Measurements from ENCODE around the gene MT1G.
"Not testable (repeated sequence)": the region's sequence is repeated elsewhere in the genome, so short reads cannot be mapped to it uniquely, and the experiment has no call there.

MT1G gene

DNA sequence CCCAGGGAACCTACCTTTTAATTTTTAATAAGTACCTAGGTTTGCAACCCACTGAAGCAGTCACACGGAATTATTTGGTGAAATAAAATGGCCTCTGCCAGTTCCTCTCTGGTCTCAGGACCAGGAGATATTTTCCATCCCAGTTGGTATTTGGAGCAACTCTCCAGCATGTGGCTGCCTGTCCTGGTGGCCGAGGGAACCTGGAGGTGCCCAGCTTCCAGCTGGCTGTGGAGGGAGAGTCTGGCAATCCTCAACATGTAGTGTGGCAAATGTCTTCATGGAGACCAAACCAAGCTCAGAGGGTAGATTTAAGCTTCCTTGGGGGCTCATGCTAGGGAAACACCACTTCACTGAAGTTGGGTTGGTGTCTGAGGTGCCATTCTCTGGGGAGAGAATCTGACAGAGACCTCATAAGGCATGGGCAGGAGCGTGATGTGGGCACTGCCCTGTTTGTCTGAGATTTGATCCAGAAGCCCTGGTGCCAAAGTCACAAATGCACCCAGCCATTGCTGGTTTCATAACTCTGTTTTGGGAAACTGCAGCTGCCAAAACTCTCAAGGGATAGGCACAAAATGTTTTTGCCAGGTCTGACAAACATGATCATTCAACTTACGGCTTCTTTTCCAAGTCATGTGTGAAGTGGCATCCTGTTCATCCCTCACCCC is 17.2 kb upstream of the MT1G start:
- no peak for DNase-seq (ENCODE audit: low spot score)

DNA sequence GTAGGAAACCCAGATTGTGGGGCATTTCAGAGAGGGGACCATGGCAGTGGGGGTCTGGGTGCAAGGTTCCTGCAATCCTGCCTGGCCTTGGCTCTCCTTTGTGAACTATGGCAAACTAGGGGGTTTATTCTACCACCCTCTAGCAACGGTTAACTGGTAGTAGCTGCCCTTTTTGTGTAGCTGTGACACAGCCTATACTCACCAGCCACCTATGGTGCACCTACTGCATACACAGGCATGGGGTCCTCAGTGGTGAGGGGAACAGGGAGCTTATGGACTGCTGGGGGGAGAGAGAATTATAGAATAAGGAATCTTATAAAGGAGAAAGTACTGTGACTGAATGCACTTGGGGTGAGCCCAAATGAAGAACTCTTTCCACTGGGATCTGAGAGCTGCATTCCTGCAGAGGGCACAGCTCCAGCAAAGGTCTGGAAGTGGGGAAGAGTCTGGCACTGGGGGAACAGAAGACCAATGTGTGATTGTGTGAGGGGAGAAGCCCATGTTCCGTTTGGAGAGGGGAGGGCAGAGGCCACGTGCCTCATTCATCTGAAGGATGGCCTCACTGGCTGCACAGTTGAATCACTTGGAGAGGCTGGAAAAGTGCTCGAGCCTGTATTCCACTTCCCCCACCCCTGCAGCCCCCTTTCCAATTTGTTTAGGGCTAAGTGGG is 16.5 kb upstream of the MT1G start:
- DNase-seq (ENCODE audit: low spot score) = no peak

DNA sequence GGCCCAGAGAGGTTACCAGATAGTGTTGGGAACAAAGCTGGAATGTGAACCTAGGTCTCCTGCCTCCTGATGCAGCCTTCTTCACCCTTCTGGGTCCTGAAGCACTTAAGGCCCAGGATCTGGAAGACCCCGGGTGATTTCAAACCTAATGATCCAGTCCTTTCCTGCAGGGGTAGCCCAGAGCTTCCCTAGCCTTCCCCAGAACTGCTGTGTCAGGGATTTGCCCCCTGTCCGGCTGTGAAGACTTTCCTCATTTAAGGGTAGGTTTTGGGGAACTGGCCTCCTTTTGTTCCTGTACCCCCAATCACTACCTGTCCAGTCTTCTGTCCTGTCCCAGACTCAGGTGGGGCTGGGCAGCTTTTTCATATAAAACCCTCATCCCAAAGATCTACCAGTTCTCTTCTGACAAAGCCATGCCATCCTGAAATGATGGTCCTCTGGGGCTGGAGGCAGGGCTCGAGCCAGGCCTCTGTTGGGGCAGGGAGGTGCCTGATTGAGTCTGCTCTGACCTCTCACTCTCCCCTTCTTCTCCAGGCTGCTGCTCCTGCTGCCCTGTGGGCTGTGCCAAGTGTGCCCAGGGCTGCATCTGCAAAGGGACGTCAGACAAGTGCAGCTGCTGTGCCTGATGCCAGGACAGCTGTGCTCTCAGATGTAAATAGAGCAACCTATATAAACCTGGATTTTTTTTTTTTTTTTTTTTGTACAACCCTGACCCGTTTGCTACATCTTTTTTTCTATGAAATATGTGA is 15.7 kb upstream of the MT1G start:
- DNase-seq (ENCODE audit: low spot score) = no peak

DNA sequence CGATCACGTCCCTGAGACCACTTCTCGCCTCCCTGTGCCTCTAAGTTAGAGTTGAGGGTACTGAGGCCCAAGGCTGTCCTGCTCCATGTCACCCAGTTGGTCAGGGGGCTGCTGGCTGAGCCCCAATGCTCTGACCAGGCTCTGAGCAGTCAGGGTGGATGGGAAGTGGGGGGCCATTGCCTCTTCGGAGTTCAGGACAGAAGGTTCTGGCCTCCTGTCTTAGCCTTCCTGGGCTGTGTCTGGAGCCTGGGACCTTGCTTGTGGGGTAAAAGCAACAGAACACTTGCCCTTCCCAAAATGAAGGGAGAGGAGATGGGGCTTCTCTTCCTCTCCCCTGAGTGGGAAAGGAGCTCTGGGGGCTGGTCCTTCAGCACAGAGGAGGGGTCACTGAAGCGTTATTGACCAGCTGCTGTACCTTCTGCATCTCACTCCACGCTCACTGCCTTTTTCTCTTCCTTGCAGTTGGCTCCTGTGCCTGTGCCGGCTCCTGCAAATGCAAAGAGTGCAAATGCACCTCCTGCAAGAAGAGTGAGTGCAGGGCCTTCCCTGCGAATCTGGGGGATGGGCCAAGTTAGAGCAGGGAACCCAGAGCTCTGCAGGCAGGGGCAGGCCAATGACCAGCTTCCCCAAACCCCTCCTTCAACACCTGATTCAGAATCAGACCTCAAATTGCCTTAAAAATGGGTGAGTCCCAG is 15.0 kb upstream of the MT1G start:
- no peak for DNase-seq (ENCODE audit: low spot score)

DNA sequence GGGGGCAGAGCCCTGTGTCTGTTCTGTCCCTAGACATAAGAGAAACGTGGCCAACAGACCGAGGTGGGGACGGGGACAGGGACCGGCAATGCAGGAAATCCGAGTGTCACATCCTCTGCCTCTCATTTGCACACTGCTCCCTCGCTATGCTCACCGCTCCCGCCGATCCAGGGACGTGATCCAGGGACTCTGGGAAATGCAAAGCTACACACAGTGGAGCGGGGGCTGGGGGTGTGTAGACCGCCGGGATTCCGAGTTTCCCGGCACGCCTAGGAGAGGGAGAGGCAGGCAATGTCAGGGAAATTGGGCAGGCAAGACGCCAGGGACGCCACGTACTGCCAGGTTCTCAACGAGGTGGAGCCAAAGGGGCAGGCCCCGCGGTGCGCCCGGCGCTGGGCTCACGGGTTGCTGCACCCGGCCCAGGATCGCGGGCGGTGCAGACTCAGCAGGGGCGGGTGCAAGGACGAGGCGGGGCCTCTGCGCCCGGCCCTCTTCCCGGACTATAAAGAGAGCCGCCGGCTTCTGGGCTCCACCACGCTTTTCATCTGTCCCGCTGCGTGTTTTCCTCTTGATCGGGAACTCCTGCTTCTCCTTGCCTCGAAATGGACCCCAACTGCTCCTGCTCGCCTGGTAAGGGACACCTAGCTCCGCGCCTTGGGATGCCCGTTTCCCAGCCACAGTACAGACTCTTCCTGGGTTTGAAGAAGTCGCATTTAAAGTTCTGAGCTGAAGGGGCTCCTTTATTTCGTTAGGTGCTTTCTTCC is 14.3 kb upstream of the MT1G start, which contains the start of gene MT1X:
Gene MT1X (plus strand): TSS at position 532 of the 764 bp plus-strand sequence. CDS start 71 bp downstream, at position 603.
- DNase-seq (ENCODE audit: low spot score) = peak; percentile 85

DNA sequence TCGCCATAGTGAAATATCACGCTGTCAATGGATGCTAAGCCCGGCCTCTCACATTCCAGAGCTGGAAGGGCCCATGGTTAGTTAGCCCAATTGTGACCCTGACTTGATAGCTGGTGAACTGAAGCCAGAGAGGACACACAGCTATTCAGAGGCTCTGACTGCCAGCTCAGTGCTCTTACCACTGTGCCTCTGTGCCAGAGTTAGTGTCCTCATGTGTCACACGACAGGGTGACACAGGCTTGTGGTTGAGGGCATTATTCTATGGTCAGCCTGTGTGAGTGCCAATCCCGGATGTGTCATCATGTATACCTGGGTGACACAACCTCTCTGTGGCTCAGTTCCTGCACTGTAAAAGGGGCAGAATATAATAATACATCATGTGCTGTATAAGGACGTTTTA is 12.0 kb upstream of the MT1G start:
- no peak for DNase-seq (ENCODE audit: low spot score)

DNA sequence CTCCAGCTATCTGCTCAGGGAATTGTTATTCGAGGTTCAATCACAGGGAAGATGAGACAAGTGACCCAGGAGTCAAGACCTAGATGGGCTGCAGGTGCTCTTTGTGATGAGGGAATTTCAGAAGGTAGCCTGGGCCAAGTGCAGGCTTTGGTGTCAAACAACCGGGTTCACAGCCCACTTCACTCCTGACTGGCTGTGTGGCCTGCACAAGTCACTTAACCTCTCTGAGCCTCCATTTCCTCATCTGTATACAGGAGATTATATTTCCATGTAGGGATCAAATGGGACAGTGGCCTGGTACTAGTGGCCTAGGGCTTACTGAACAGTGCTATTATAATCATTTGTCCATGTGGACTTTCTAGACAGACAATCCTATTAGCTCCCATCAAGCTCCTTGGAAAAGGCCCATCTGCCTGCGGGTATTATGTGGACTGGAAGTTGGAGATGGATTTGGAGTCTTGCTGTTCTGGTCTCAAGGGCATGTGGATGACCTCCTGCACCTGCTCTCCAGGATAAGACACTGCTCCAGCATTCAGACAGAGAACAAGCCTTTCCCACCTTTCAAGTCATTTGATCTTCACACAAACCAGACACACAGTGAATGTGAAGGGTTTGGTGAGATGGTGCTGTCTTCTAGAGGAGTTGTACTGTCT is 11.3 kb upstream of the MT1G start:
- DNase-seq (ENCODE audit: low spot score) = no peak

DNA sequence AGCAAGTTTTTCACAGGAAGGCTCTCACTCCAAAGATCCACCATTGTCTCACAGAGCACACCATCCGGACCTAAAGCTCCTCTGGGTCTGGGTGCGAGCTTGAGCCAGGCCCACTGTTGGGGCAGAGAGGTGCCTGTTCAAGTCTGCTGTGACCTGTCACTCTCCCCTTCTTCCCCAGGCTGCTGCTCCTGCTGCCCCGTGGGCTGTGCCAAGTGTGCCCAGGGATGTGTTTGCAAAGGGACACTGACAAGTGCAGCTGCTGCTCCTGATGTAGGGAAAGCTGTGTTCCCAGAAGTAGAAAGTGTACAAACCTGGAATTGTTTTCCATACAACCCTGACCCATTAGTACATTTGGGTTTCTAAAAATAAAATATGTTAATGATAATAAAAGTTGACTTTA is 9.6 kb upstream of the MT1G start:
- DNase-seq (ENCODE audit: low spot score) = no peak

DNA sequence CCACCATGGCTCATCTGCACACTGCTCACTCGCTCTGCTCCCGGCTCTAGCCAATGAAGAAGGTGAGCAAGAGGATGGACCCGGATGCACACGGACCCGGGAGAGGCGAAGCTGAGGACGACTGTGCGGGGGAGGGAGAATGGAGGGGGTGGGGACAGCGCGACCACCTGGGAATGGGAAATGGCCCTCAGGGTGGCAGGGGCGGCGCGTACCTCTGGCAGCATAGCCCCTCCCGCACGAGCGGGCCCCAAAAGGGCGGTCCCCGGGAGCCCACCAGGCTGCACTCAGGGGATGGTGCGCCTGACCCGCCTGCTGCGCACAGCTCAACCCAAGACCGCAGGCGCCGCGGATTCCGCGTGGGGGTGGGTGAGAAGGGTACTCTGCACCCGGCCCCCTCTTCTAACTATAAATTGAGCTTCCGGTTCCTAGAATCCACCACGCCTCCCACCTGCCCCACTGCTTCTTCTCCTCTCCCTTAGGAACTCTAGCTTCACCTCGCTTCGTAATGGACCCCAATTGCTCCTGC is 7.9 kb upstream of the MT1G start:
- DNase-seq (ENCODE audit: low spot score) = peak; percentile 16

DNA sequence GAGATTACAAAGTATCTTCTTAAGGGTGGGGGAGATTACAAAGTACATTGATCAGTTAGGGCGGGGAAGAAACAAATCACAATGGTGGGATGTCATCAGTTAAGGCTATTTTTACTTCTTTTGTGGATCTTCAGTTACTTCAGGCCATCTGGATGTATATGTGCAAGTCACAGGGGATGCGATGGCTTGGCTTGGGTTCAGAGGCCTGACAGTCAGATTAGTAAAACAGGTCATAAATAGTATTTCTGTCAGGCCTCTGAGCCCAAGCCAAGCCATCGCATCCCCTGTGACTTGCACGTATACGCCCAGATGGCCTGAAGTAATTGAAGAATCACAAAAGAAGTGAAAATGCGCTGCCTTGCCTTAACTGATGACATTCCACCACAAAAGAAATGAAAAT is 6.7 kb upstream of the MT1G start:
- not testable (repeated sequence) for DNase-seq (ENCODE audit: low spot score)

DNA sequence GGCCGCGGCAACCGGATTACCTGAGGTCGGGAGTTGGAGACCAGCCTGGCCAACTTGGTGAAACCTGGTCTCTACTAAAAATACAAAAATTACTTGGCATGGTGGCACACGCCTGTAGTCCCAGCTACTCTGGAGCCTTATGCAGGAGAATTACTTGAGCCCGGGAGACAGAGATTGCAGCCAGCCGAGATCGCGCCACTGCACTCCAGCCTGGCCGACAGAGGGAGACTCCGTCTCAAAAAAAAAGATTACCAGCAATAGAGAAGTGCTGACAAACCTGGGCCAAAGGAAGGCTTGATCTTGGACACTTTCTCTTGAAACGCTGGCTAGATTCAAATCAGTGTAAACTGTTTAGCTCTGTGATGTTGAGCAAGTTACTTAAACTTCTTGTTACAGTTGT is 6.1 kb upstream of the MT1G start:
- no peak for DNase-seq (ENCODE audit: low spot score)

DNA sequence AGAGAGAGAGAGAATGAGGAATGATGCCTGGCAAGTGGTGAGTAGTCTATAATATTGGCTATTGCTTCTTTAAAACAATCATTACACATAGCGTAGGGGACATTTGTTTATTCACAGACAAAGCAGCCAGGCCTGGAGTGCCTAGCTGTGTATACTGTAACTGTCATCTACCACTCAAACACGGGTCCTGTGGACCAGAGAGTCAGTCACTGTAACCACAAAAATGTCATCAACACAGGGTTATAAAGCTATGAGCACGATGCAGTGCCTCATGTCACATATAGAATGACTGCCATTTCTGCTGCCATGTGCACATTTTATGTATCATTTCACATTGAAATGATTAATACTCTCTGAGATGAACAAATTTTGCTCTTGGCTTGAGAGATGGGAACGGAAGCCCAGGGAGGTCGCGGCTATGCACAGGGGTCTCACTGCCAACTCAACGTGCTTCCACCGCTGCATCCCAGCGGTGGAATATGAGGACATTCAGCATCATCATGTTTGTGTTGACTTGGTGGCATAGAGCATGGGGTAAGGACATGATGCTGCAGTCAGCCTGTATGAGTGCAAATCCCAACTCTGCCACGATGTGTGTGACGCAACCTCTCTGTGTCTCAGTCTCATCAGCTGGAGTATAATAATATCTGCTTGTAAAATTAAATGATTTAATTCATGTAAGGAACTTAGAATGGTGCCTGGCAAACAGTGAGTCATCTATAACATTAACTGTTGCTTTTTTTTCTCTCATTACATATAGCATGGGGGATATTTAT is 5.1 kb upstream of the MT1G start:
- DNase-seq (ENCODE audit: low spot score) = no peak

DNA sequence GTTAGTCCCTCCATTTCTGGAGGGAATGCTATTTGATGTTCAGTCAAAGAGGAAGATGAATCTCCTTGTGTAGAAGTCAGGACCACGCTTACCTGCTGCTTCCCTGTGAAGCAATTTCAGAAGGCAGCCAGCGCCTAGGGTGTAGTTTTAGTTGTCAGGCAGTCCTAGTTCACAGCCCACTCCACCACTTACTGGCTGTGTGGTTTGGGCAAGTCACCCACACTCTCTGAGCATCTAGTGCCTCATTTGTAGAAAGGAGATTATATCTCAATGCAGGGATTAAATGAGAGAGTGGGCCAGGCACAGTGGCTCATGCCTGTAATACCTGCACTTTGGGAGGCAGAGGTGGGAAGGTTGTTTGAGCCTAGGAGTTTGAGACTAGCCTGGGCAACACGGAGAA is 4.3 kb upstream of the MT1G start:
- not testable (repeated sequence) for DNase-seq (ENCODE audit: low spot score)

DNA sequence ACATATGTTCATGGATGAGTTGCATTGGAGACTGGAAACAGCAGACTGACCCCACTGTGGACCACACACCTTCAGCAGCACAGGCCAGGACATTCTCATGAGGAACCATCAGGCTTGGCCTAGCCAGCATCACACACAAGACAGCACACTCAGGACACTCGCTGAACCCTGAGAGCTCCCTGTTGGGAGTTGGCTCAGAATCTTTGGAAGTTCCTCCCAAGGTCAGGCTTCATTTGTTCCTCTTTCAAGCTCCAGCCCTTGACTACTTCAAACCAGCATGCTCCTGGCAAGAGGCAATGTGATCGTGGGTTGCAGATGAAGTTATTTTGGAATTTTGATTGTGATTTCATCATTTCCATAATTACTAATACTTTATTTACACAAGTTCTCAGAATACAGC is 3.8 kb upstream of the MT1G start:
- DNase-seq (ENCODE audit: low spot score) = not testable (repeated sequence)

DNA sequence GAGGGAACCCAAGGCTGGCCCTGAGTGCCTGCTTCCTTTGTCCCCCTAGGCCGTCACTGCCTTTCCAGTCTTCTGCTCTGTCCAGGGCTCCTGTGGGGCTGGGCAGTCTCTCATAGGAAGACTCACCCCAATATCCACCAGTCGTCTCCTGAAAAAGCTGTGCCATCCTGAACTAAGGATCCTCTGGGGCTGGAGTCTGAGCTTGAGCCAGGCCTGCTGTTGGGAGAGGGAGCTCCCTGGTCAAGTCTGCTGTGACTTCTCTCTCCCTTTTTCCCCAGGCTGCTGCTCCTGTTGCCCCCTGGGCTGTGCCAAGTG is 2.7 kb upstream of the MT1G start:
- no peak for DNase-seq (ENCODE audit: low spot score)

DNA sequence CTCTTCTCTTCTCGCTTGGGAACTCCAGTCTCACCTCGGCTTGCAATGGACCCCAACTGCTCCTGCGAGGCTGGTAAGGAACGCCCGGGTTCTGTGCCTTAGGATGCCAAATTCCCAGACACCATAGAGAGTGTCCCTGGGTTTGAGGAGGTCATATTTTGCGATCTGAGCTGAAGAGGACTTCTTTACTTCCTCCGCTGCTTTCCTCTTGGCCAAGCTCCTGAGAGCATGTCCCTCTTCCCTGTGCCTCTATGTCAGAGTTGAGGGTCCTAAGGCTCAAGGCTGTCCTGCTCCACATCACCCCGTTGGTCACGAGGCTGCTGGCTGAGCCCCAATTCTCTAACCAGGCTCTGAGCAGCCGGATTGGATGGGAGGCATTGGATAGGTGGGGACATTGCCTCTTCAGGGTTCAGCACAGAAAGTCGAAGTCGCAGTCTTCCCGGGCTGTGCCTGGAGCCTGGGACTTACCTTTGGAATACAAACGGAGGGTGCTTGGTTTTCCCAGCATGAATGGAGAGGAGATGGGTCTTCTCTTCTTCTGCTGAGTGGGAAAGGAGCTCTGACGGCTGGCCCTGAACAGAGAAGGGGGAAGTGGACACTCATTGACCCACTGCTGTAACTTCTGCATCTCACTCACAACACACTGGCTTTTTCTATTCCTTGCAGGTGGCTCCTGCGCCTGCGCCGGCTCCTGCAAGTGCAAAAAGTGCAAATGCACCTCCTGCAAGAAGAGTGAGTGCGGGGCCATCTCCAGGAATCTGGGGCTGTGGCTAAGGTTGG is 2.2 kb upstream of the MT1G start:
- DNase-seq (ENCODE audit: low spot score) = no peak

DNA sequence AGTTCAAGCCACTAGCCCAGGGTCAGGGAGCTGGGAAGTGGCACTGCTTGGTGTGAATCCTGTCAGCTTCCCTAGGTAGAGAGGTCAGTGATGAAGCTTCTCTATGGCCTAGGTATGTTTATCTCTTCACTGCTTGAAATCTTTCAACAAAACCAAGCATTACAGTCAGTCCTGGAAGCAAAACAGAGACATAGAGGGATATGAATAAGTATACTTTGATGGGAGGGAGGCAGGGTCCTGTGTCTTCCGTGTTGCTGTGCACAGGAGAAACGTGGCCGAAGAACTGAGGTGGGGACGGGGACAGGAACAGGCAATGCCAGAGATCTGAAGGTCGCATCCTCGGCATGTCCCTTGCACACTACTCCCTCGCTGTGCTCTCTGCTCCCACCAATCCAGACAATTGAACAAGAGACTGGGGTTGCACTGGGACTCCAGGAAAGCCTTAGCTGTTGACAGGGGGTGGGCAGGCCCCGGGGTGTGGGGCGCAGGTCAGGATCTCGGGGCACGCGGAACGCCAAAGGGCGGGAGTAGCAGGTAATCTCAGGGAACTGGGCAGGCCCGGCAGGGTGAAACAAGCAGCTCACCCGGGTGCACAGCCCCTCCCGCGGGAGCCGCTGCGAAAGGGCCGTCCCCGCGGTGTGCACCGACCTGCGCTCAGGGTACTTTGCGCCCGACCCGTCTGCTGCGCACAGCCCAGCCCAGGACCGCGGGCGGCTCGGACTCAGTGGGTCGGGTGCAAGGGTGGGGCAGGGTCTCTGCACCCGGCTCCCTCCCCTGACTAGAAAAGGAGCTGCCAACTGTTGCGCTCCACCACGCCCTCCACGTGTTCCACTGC is 1.4 kb upstream of the MT1G start, which contains the start of gene MT1H:
Gene MT1H (plus strand): TSS at position 810 of the 835 bp plus-strand sequence. CDS start 71 bp downstream, outside the sequence.
- DNase-seq (ENCODE audit: low spot score) = no peak
